Endometrium (tissue), 2 donors: ENCODE measurements around the gene CCL17.
"Not testable (repeated sequence)": the region's sequence is repeated elsewhere in the genome, so short reads cannot be mapped to it uniquely, and the experiment has no call there.

Source experiments
- FAIRE-seq: peaks from 2 replicates; lab custom pipeline; 2012; peaks lifted over from hg19 to GRCh38; lab: Jason Lieb, UNC
- donor health status: control.
- donor health status: control.

CCL17 gene

DNA sequence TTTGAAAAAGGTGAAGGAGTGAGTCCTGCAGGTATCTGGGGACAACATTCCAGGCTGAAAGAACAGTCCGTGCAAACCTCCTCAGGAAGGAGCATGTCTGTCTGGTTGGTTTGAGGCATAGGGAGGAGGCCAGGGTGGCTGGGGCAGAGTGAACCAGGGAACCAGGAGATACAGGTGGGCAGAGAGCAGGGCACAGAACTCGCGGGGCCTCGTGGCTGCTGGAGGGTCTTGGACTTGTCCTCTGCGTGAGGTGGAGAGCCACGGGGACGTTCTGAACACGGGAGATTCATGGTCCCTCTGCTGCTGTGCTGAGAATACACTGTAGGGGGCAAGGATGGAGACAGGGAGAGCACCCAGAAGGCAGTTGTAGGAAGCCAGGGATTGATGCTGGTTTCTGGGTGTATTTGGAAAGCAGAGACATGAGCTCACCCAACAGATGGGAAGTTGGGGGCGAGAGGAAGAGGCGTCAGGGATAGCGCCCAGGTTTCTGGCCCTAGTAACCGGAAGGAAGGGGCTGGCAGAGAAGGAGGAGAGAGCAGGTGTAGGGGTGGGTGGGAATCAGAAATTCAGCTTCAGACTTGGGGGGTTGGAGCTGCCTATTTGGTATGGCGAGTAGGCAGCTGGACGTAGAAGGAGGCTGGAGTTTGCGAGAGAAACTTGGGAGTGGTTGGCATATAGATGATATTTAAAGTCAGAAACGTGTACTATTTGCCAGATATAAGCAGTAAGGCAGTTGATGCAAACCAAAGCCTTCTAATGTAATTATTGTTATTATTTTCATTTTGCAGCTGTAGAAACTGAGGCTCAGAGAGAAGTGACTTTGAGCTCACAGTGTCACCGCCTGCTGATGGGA, at the start of gene CCL17:
CCL17 (plus strand) TSS at position 803 of the 853 bp plus-strand sequence. CDS start 9,166 bp downstream, outside the sequence.
- FAIRE-seq: no peak

GRCh38 chr16:57355898-57356414, 48.6 kb upstream of the CCL17 start:
- no peak for FAIRE-seq

DNA sequence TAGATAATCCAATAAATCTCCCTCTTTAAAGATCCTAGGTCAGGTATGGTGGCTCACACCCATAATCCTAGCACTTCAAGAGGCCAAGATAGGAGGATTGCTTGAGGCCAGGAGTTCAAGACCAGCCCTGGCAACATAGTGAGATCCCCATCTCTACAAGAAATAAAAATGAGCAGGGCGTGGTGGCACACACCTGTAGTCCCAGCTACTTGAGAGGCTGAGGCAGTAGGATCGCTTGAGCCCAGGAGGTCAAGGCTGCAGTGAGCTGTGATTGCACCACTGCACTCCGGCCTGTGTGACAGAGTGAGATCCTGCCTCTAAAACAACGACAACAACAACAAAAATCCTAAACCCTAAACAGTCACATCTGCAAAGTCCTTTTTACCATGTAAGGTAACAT, 48.0 kb upstream of the CCL17 start:
- no peak for FAIRE-seq

- no peak for FAIRE-seq
Measured at GRCh38 chr16:57357330-57358085, 47.1 kb upstream of the CCL17 start.

GRCh38 chr16:57358086-57358420, 46.5 kb upstream of the CCL17 start:
- FAIRE-seq: no peak

DNA sequence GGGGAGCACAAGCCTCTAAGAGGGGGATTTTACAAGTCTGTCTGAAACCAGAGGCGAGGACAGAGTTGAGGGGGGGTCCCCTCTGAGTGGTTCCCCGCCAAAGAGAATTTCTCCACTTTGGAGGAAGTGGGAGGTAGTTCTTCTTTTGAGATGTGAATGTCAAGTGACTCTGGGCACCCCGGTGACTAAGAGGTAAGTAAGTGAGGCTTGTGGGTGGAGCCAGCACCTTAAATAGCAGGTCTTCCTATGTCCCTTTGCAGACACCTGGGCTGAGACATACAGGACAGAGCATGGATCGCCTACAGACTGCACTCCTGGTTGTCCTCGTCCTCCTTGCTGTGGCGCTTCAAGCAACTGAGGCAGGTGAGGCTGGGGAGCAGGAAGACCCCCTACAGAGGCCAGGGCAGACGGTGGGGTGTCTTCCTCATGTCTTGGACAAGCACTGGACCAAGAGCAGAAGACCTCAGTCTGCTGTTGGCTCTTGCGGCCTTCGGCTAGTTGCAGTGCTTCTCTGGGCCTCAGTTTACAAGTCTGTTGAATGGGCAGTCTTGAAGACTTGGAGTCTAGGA, 46.0 kb upstream of the CCL17 start, which contains the start of gene CCL22:
CCL22 (plus strand) TSS at position 257 of the 569 bp plus-strand sequence; CDS start at position 291, 34 bp downstream.
- no peak for FAIRE-seq

GRCh38 chr16:57360321-57360935, 44.1 kb upstream of the CCL17 start:
- FAIRE-seq: no peak

GRCh38 chr16:57361404-57361803, 43.2 kb upstream of the CCL17 start:
- no peak for FAIRE-seq

DNA sequence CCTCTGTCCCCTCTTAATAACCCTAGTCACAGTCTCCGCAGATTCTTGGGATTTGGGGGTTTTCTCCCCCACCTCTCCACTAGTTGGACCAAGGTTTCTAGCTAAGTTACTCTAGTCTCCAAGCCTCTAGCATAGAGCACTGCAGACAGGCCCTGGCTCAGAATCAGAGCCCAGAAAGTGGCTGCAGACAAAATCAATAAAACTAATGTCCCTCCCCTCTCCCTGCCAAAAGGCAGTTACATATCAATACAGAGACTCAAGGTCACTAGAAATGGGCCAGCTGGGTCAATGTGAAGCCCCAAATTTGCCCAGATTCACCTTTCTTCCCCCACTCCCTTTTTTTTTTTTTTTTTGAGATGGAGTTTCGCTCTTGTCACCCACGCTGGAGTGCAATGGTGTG, 40.4 kb upstream of the CCL17 start:
- no peak for FAIRE-seq

GRCh38 chr16:57366544-57367040, 38.0 kb upstream of the CCL17 start:
- FAIRE-seq: no peak

DNA sequence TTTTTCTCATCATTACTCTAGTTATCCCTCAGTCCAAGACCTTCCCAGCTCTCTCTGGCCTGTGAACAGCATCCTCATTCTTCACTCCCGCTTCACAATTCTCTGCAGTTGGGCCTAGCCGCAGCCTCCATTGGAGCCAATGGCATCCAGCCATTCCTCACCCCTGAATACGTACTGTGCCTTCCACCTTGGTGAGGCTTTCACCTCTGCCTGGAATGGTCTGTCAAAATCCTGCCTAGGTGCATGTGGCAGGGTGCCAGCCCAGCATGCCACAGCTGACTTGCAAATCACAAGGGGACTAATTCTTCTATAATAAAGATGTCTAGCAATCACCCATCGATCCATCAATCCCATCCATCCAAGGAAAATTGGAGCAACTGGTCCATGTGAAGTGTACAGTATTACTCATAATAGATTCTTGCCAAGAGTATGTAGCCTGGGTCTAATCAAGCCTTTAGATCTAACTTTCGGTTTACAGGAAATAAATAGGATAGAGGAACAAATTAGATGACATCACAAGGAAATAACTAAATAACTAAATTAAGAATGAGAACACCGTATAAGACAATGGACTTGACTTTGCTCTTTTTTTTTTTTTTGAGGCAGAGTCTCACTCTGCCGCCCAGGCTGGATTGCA, 37.3 kb upstream of the CCL17 start:
- FAIRE-seq: peak; percentile 43

- no peak for FAIRE-seq
Measured at GRCh38 chr16:57371494-57372371, 32.8 kb upstream of the CCL17 start.

GRCh38 chr16:57372372-57373116, 32.0 kb upstream of the CCL17 start, which contains the start of gene CX3CL1:
CX3CL1 (plus strand) TSS chr16:57372490; CDS start chr16:57372569, 79 bp downstream.
- no peak for FAIRE-seq

DNA sequence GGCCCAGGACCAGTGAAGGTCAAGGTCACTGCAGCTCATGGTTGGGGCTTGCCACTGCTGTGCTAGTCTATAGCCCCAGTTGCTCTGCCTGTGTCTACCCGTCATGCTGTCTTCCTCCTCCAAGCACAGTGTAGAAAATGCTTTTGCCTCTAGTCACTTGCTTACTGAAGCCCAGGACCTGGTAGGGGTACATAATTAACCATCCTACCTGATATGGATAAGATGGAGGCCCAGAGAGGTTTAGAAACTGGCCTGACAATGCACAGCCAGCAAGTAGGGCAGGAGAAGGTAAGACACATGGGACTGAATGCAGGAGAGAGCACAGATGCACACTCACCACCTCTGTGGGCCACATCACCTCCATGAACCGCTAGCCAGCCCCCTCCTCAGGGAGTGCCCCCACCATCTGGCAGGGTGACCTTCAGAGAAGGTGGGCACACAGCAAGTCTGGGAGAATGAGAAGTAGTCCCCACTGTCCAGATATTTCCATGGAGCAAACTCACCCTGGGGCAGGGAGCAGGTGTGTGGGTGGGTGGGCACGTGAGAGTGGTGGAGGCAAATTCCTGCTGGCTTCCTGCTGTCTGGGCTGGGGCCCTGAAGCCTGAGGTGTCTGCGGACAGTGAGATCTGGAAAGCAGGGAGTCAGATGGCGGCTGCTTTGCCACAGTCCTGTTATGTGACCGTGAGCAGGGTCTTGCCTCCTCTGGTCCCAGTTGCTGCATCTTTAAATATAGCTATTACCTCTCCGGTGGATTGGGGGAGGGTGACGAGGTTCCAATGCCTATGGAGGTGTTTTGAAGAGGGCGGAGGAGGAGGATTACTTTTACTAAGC, 31.2 kb upstream of the CCL17 start:
- no peak for FAIRE-seq

GRCh38 chr16:57374067-57374534, 30.5 kb upstream of the CCL17 start:
- no peak for FAIRE-seq

- not testable (repeated sequence) for FAIRE-seq
Measured at GRCh38 chr16:57374925-57375465, 29.6 kb upstream of the CCL17 start.

GRCh38 chr16:57376313-57376818, 28.2 kb upstream of the CCL17 start:
- FAIRE-seq: no peak
